ENCODE results near the gene GATC. TPM values are rescaled to one million over a fixed set of nuclear protein-coding genes. Genes with fewer than 3 reads are reported as not detected.

Gene GATC
- total RNA-seq, 2 donors from 2014 or later: 16.9 to 24.1 TPM

- Histone ChIP-seq H3K4me3 (no peak overlapping the region), H3K36me3 (replicated peaks in 1 of 2; ENCODE audit: insufficient read depth in 1 of 2, low read depth in 2 of 2) (no peaks in the 10 kb centered on the region), H3K9me3 (no peaks in the 10 kb centered on the region), H3K4me1 (peaks cover under 1% of the 10 kb centered on the region), H3K27me3 (no peaks in the 10 kb centered on the region), H3K27ac (no peak overlapping the region)
- TF ChIP-seq, protein P1, sequence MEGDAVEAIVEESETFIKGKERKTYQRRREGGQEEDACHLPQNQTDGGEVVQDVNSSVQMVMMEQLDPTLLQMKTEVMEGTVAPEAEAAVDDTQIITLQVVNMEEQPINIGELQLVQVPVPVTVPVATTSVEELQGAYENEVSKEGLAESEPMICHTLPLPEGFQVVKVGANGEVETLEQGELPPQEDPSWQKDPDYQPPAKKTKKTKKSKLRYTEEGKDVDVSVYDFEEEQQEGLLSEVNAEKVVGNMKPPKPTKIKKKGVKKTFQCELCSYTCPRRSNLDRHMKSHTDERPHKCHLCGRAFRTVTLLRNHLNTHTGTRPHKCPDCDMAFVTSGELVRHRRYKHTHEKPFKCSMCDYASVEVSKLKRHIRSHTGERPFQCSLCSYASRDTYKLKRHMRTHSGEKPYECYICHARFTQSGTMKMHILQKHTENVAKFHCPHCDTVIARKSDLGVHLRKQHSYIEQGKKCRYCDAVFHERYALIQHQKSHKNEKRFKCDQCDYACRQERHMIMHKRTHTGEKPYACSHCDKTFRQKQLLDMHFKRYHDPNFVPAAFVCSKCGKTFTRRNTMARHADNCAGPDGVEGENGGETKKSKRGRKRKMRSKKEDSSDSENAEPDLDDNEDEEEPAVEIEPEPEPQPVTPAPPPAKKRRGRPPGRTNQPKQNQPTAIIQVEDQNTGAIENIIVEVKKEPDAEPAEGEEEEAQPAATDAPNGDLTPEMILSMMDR (IDR thresholded peaks at IDR 0.05): no peak
- no peak for TF ChIP-seq POLR2A (IDR thresholded peaks at IDR 0.05)
- 100% methylated on average over 1 of the region's 1 CpG for WGBS, 2 donors
- ATAC-seq: no peak
- intact Hi-C loops (cut with DNase I): no loop called here
- DNase-seq: no peak
Observed at GRCh38 chr12:120475643-120476042, 29.4 kb downstream of the GATC start.

DNA sequence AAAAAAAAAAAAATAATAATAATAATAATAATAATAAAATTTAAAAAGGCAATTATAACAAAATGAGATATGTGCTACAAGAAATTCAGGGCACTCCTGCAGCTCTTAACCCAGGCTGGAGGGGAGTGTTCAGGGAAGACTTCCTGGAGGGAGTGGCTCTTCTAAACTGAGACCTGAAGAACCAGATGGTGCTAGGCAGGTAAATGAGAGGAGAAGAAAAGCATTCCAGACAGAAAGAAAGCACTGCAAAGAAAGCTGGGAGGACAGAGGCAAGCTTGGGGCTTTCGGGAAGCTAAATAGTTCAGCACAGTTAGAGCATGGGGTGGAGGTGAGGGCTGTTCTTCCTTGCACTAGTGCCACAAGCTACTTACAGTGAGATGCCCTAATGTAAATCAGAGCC lies 33.2 kb downstream of the GATC start:
- Histone ChIP-seq H3K4me1 (no peaks in the 10 kb centered on the region), H3K9me3 (no peaks in the 10 kb centered on the region), H3K27me3 (no peaks in the 10 kb centered on the region), H3K27ac (no peak overlapping the region), H3K4me3 (no peak overlapping the region), H3K36me3 (replicated peaks in 1 of 2; ENCODE audit: insufficient read depth in 1 of 2, low read depth in 2 of 2) (no peaks in the 10 kb centered on the region)
- ATAC-seq: no peak
- TF ChIP-seq POLR2A (IDR thresholded peaks at IDR 0.05): no peak
- TF ChIP-seq, protein P1 (IDR thresholded peaks at IDR 0.05): no peak
- no peak for DNase-seq
- intact Hi-C loops (cut with DNase I): no loop called here
- 93 to 100% methylated on average over 1 of the region's 1 CpG for WGBS, 2 donors

DNA sequence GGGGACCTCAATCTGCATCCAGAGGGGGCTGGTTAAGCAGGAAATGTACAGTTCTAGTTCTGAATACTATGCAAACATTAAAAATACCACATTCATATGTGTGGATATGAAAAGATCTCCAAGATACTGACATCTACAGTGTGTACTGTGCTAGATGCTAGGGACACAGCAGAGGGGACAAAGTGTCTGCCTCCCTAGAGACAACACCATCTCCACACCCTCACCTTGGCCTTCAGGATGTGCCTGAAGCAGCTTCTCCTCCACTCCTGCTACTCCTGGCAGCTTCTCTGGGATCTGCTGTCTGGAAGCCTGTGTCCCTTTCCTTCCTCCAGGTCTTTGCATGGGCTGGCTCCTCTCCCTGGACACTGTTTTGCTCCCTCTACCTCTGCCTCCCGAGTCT lies 34.0 kb downstream of the GATC start:
- H3K27ac ChIP-seq: no peak overlapping the region
- ATAC-seq (no peak), DNase-seq (no peak)
- no peaks in the 10 kb centered on the region for H3K36me3 ChIP-seq (replicated peaks in 1 of 2; ENCODE audit: insufficient read depth in 1 of 2, low read depth in 2 of 2)
- intact Hi-C loops (cut with DNase I): no loop called here
- WGBS, 2 donors: 42 to 65% methylated on average over 1 of the region's 1 CpG
- no peaks in the 10 kb centered on the region for H3K4me1 ChIP-seq
- H3K9me3 ChIP-seq: no peaks in the 10 kb centered on the region
- no peaks in the 10 kb centered on the region for H3K27me3 ChIP-seq
- H3K4me3 ChIP-seq: no peak overlapping the region
- TF ChIP-seq POLR2A (IDR thresholded peaks at IDR 0.05): no peak
- TF ChIP-seq, protein P1 (IDR thresholded peaks at IDR 0.05): no peak

DNA sequence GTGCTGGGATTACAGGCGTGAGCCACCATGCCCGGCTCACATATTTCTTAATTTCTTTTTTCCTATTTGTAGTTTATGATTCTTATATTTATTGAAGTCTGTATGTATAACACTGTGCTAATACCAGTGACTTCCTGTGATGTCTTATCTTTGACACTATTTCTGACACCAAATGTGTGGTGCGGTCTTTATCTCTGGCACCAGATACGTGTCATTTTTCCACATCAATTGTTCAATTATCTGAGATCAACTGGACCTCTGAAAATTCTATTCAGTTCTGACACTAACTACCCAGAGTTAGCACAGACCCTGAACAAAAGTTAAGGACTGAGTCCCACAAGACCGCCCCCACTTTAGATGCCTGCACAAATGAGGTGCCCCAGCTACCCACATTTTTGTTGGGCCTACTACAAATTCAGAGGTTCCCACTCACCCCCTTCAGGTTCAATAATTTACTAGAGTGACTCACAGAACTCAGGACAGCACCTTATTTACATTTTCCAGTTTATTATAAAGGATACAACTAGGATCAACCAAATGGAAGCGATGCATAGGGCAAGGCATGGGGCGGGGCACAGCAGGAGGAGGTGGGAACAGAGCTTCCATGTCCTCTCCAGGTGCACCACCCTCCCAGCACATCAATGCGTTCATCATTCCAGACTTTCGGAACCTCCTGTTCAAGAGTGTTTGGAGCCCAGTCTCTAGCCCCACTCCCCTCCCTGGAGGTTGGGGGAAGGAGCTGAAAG lies 35.0 kb downstream of the GATC start:
- intact Hi-C loops (cut with DNase I): no loop called here
- no peak for TF ChIP-seq POLR2A (IDR thresholded peaks at IDR 0.05)
- TF ChIP-seq, protein P1 (IDR thresholded peaks at IDR 0.05): no peak
- Histone ChIP-seq H3K27me3 (no peaks in the 10 kb centered on the region), H3K4me1 (no peaks in the 10 kb centered on the region), H3K36me3 (replicated peaks in 1 of 2; ENCODE audit: insufficient read depth in 1 of 2, low read depth in 2 of 2) (no peaks in the 10 kb centered on the region), H3K4me3 (no peak overlapping the region), H3K27ac (no peak overlapping the region), H3K9me3 (no peaks in the 10 kb centered on the region)
- WGBS, 2 donors: 87 to 91% methylated on average over 9 of the region's 9 CpGs
- DNase-seq: no peak
- ATAC-seq: no peak

DNA sequence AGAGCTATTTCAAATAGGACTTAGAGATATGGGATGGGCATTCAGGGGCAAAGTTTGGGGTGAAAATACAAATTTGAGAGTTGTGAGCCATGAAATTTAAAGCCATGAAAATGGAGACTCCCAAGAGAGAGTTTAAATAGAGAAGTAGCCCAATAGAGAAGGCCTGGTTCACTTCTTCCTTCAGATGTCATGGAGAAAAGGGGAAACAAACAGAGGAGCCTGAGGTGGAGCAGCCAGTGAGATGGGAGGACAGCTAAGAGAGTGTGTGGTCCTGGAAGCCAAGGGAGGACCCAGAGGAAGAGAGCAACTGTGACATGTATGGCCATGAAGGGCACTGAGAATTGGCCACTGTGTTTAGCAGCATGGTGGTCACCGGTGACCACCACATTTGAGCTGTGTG lies 37.4 kb downstream of the GATC start:
- Histone ChIP-seq H3K36me3 (replicated peaks in 1 of 2; ENCODE audit: insufficient read depth in 1 of 2, low read depth in 2 of 2) (no peaks in the 10 kb centered on the region), H3K27me3 (no peaks in the 10 kb centered on the region), H3K27ac (no peak overlapping the region), H3K9me3 (no peaks in the 10 kb centered on the region), H3K4me1 (peaks cover 11% of the 10 kb centered on the region), H3K4me3 (no peak overlapping the region)
- no peak for TF ChIP-seq POLR2A (IDR thresholded peaks at IDR 0.05)
- TF ChIP-seq, protein P1 (IDR thresholded peaks at IDR 0.05): no peak
- 94 to 100% methylated on average over 1 of the region's 1 CpG for WGBS, 2 donors
- intact Hi-C loops (cut with DNase I): no loop called here
- ATAC-seq (no peak), DNase-seq (no peak)

All from body of pancreas (tissue), 4 donors.